OCI-LY7 (cell line): ENCODE results near the gene FAM131B.

ENCODE experiments used
- CTCF ChIP-seq: fragments of 200-600 bp; sonication (generic); conservative IDR thresholded peaks from 2 replicates; pipeline ENCODE4 v1.5.1; 2014; ENCODE audit warnings: mild to moderate bottlenecking, antibody characterized with exemption, low read length, moderate library complexity, mixed read lengths
- EZH2phosphoT487 ChIP-seq: fragments of 200-600 bp; sonication (generic); IDR thresholded peaks from 2 replicates; pipeline ENCODE4 v1.6.1; 2018; ENCODE audit warnings: low read depth, borderline replicate concordance, mild to moderate bottlenecking, mixed run types, antibody characterized with exemption, low read length, moderate library complexity, mixed read lengths

- TF ChIP-seq CTCF (no peak), EZH2phosphoT487 (no peak)
Observed at GRCh38 chr7:143367972-143368371, 5.5 kb upstream of the FAM131B start.
